Activated CD8-positive, alpha-beta memory T cell treated with anti-CD3 and anti-CD28 coated beads, Interleukin-2, amount 50 U/mL, for 48 hours (primary cell): ENCODE results near the gene S100A2.
"Not testable (repeated sequence)": the region's sequence is repeated elsewhere in the genome, so short reads cannot be mapped to it uniquely, and the experiment has no call there.

Source experiments
- DNase-seq: peaks from one replicate; pipeline ENCODE4 v3.0.0-alpha.2; 2020

The S100A2 gene

GRCh38 chr1:153588033-153588432, 22.4 kb upstream of the S100A2 start:
- DNase-seq: not testable (repeated sequence)

GRCh38 chr1:153587314-153587713, 21.7 kb upstream of the S100A2 start:
- no peak for DNase-seq

GRCh38 chr1:153586347-153586746, 20.7 kb upstream of the S100A2 start:
- no peak for DNase-seq

- no peak for DNase-seq
These were observed 19.4 kb upstream of the S100A2 start for GRCh38 chr1:153585006-153585405.

- no peak for DNase-seq
These were observed 18.3 kb upstream of the S100A2 start for GRCh38 chr1:153583976-153584375.

- not testable (repeated sequence) for DNase-seq
These were observed 17.9 kb upstream of the S100A2 start for GRCh38 chr1:153583514-153583913.

DNA sequence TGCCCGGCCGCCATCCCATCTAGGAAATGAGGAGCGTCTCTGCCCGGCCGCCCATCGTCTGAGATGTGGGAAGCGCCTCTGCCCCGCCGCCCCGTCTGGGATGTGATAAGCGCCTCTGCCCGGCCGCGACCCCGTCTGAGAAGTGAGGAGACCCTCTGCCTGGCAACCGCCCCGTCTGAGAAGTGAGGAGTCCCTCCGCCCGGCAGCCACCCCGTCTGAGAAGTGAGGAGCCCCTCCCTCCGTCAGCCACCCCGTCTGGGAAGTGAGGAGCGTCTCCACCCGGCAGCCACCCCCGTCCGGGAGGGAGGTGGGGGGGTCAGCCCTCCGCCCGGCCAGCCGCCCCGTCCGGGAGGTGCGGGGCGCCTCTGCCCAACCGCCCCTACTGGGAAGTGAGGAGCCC, 17.2 kb upstream of the S100A2 start:
- DNase-seq: not testable (repeated sequence)

- no peak for DNase-seq
These were observed 13.3 kb upstream of the S100A2 start for GRCh38 chr1:153578936-153579335.

DNA sequence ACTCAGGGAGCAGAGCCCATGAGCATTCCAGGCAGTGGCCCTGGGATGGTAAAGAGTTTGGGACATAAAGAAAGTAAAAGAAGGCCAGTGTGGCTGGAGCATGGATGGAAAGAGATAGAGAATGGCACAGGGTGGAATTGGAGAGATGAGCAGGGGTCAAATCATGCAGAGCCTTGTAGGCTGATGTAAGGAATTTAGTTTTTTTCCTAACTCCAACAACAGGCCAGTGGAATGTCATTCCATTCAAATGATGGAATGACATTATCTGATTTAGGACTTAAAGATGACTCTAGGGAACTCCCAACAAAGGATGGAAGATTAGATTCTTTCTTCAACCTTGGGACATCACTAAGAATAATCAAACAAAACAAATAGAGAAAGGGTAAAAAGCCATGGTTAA, 12.8 kb upstream of the S100A2 start:
- DNase-seq: no peak

GRCh38 chr1:153577624-153578051, 12.0 kb upstream of the S100A2 start:
- DNase-seq: no peak

GRCh38 chr1:153577138-153577537, 11.5 kb upstream of the S100A2 start:
- DNase-seq: no peak

DNA sequence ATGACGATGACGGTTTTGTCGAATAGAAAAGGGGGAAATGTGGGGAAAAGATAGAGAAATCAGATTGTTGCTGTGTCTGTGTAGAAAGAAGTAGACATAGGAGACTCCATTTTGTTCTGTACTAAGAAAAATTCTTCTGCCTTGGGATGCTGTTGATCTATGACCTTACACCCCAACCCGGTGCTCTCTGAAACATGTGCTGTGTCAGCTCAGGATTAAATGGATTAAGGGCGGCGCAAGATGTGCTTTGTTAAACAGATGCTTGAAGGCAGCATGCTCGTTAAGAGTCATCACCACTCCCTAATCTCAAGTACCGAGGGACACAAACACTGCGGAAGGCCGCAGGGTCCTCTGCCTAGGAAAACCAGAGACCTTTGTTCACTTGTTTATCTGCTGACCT, 9.9 kb upstream of the S100A2 start:
- not testable (repeated sequence) for DNase-seq

DNA sequence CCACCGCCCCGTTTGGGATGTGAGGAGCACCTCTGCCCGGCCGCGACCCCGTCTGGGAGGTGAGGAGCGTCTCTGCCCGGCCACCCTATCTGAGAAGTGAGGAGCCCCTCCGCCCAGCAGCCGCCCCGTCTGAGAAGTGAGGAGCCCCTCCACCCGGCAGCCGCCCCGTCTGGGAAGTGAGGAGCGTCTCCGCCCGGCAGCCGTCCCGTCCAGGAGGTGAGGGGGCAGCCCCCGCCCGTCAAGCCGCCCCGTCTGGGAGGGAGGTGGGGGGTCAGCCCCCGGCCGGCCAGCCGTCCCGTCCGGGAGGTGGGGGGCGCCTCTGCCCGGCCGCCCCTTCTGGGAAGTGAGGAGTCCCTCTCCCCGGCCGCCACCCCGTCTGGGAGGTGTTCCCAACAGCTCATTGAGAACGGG, 9.4 kb upstream of the S100A2 start:
- not testable (repeated sequence) for DNase-seq

GRCh38 chr1:153573351-153573750, 7.7 kb upstream of the S100A2 start:
- DNase-seq: no peak

GRCh38 chr1:153572569-153573015, 6.9 kb upstream of the S100A2 start:
- peak; percentile 77 for DNase-seq

DNA sequence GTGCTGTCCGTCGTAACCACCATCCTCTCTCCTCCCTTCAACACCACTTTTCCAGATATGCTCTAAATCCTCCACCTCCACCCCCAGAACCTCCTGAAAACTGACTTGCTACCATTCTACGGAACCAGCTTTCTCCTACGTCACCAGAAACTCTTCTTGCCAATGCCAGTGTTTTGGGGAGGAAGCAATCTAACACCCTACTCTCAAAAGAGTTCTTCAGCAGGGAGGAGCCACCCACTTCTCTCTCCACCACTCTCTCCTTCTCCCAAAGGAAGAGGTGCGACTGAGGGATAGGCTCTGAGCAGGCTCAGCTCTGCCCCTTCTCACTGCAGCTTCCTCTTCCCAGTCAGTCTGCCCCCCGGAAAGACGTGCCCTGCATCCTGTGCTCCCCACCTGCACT, 6.1 kb upstream of the S100A2 start:
- DNase-seq: no peak

DNA sequence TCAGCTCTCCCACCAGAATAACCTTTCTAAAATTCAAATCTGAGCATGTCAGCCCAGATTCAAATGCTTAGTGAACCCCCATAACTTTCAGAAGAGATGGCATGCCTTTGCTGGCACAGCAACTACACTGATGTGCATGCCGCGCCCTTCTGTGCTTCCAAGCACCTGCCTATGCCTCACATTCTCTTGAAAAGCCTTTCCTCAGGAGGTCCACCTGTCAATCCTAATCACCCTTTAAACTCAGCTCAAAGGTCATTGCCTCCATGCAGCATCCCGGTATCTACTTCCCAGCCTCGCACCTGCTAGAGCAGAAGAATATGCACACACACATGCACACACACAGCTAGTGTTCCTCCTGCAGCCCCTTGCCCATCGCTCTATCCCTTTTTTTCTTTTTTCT, 5.2 kb upstream of the S100A2 start:
- DNase-seq: no peak

GRCh38 chr1:153569465-153569864, 3.8 kb upstream of the S100A2 start:
- no peak for DNase-seq

DNA sequence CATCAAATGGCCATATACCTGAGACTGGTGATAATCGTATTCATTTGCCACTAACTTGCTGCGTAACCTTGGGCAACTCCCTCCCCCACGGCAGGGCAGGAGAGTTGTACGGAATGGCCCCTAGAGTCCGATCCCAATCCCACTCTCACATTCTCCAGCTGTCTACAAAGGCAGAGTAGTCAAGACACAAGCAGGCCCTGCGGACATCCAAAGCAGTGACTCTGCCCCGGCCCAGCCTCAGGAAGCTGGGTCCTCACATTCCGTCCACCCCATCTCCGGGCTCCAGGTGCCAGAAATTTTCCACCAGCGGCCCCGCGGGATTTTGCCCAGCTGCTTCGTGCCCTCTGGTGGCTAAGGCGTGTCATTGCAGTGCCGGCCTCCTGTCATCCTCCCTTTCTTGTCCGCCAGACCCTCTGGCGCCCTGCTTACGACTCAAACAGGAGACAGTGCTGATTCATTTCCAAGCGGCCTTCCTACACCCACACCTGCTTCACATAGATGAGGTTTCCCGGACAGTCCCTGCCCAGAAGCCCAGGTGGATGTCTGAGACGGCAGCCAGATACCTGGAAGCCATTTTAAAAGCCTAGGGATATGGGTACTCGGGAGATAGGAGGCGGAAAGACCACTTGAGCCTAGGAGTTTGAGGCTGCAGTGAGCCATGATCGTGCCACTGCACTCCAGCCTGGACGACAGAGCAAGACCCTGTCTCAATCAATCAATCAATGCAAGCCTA, 2.9 kb upstream of the S100A2 start:
- DNase-seq: peak; percentile 95

- peak; percentile 75 for DNase-seq
These were observed 2.1 kb upstream of the S100A2 start for GRCh38 chr1:153567621-153568366.

DNA sequence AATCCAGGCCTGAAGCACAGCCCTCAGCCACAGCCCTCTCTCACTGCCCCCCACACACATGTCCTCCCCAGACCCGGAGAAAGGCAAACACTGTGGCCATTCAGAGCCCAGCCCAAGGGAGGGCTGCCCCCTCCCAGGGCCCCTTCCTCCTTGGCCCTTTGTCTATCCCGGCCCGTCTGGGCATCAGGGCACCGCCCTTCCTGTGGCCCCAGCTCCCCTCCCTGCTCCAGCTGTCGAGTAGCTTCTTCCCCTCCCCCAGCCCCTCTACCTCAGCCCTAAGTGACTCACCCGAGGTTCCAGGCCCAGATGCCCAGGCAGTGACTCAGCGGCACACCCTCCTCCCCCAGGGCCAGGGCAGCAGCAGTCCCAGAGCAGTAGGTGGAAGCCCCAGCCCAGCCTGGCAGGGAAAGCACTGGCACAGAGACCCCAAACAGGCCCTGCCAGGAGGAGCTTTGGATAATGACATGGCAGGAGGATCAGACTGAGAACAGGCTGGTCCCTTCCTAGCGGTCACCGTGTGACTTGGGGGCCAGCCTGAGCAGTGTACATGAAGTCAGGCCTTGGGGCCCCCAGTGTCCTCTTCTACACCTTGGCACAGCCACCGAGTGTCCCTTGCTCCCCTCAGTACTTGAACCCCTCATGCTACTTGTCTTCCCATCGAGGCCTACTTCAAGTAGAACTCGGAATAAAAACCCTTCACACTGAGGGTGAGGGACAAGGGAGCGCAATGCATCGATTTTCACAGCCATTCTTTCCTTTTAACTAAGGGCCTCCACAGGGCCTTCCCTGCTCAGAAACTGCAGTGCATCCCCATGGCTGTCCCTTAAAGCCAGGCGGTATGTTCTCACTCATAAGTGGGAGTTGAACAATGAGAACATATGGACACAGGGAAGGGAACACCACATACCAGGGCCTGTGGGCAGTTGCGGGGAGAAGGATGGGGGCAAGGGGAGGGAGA, 1.0 kb upstream of the S100A2 start:
- peak; percentile 89 for DNase-seq

DNA sequence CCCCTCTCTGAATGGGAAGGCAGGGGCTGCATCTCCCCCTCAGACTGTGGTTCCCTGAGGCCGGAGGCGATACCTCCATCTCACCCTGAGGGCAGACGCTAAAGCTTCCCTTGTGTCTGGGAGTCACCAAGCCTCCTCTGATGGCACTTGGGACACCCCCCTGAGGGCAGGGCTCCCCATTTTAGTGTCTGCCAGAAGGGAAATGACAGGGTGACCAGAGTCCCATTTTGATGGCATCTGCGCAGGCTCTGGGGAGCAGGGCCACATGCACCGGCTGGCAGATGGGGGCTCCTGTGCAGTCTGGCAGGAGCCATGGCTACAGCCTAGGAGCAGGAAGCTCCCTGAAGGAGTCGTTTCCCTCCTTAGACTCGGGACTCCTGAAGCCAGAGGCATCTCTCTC, 1.7 kb downstream of the S100A2 start:
- no peak for DNase-seq

DNA sequence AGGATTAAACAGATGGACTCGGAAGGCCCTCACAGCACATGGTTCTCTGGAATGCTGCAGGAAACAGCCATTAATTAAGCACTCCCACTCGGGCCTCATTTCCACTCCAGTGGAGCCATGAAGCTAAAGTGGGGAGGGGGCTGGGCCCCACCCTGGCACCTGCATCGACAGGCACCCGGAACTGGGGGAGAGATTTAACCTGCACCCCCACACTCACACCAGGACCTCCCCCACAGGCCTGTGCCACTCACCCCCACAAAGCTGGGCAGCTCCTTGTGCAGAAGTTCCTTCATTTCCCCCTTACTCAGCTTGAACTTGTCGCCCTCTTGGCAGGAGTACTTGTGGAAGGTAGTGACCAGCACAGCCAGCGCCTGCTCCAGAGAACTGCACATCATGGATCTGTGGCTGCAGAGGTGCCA, 2.2 kb downstream of the S100A2 start:
- no peak for DNase-seq
